ENCODE data around the gene APOF. TPM values are rescaled to one million over a fixed set of nuclear protein-coding genes. Genes with fewer than 3 reads are reported as not detected.

The APOF gene
- total and polyA plus RNA-seq, 2 of the 13 experiments (the other 11 are each of a cell fraction or from before 2014, with no cell fraction given), result 3.3 to 23.9 TPM

GRCh38 chr12:56359851-56360767, 2.5 kb downstream of the APOF start, which contains the start of gene STAT2 (continued):
- TF ChIP-seq ZBTB26 (CRISPR knock-in tag; IDR thresholded peaks at IDR 0.05; ENCODE audit: borderline replicate concordance) (peak; percentile 71; the same call in 1 of the 2 replicates), ZSCAN20 (CRISPR knock-in tag; IDR thresholded peaks at IDR 0.05; ENCODE audit: borderline replicate concordance) (no peak), SMYD3 (CRISPR knock-in tag; IDR thresholded peaks at IDR 0.05) (0 out of 2 replicates have a peak, but pooled peaks have one; percentile 30), ZNF510 (CRISPR knock-in tag; IDR thresholded peaks at IDR 0.05; ENCODE audit: low read depth) (no peak), AKAP8 (CRISPR knock-in tag; IDR thresholded peaks at IDR 0.05) (no peak), ZFP91 (CRISPR knock-in tag; IDR thresholded peaks at IDR 0.05; ENCODE audit: borderline replicate concordance) (peak; percentile 71; the same call in 1 of the 2 replicates), PHF8 (CRISPR knock-in tag; IDR thresholded peaks at IDR 0.05) (peak; percentile 69), ZNF770 (CRISPR knock-in tag; IDR thresholded peaks at IDR 0.05) (peak; percentile 89), PBX2 (CRISPR knock-in tag; IDR thresholded peaks at IDR 0.05) (peak; percentile 53), ZNF670 (CRISPR knock-in tag; IDR thresholded peaks at IDR 0.05; ENCODE audit: borderline replicate concordance) (peak; percentile 19; the same call in 1 of the 2 replicates), ZNF607 (CRISPR knock-in tag; IDR thresholded peaks at IDR 0.05; ENCODE audit: borderline replicate concordance) (0 out of 2 replicates have a peak, but pooled peaks have one; percentile 58), GATA4 (IDR thresholded peaks at IDR 0.05; ENCODE audit: borderline replicate concordance, low read depth) (peak; percentile 51; the same call in 1 of the 2 replicates), ZSCAN29 (CRISPR knock-in tag; conservative IDR thresholded peaks at IDR 0.05) (no peak; the same call in 1 of the 2 replicates), HIC2 (CRISPR knock-in tag; IDR thresholded peaks at IDR 0.05; ENCODE audit: low read depth) (0 out of 2 replicates have a peak, but pooled peaks have one; percentile 21), SALL1 (CRISPR knock-in tag; IDR thresholded peaks at IDR 0.05) (peak; percentile 77), MAZ (IDR thresholded peaks at IDR 0.05; ENCODE audit: borderline replicate concordance, low read depth, low read length) (0 out of 2 replicates have a peak, but pooled peaks have one; percentile 61), MAZ (CRISPR knock-in tag; IDR thresholded peaks at IDR 0.05; ENCODE audit: low read depth) (peak; percentile 74), ELF1 (CRISPR knock-in tag; IDR thresholded peaks at IDR 0.05) (peak; percentile 73)
